Calu3 (cell line): ENCODE results near the gene DDX25. TPM values are rescaled to one million over a fixed set of nuclear protein-coding genes. Genes with fewer than 3 reads are reported as not detected.

Source experiments
- BruUV-seq: library from RNA; stranded (reverse); fragments of 400-500 nt; replicated peaks from 2 replicates; lab custom pipeline; 2021; lab: Mats Ljungman, UMichigan
- CTCF ChIA-PET: fragments of 300-600 bp; sonication (Branson Sonifier 250); formaldehyde crosslinking; loops from one replicate; lab custom pipeline; 2022; ENCODE audit warnings: antibody characterized with exemption; lab: Charles Lee
- DNase-seq: peaks from one replicate; pipeline ENCODE4 v3.0.0; 2022
- H3K27ac Mint-ChIP-seq: one replicate; pipeline ENCODE4 v1.8.0; 2022; ENCODE audit warnings: mixed read lengths; ENCODE audit not compliant: unreplicated experiment
- H3K27me3 Mint-ChIP-seq: one replicate; pipeline ENCODE4 v1.8.0; 2022; ENCODE audit warnings: mixed read lengths; ENCODE audit not compliant: unreplicated experiment
- H3K36me3 Mint-ChIP-seq: one replicate; pipeline ENCODE4 v1.8.0; 2022; ENCODE audit warnings: mild to moderate bottlenecking, moderate library complexity, mixed read lengths; ENCODE audit not compliant: insufficient read depth, unreplicated experiment
- H3K4me1 Mint-ChIP-seq: one replicate; pipeline ENCODE4 v1.8.0; 2022; ENCODE audit warnings: mild to moderate bottlenecking, low read depth, mixed read lengths; ENCODE audit not compliant: unreplicated experiment
- H3K4me3 Mint-ChIP-seq: one replicate; pipeline ENCODE4 v1.8.0; 2022; ENCODE audit warnings: mild to moderate bottlenecking, low read depth, moderate library complexity, mixed read lengths; ENCODE audit not compliant: unreplicated experiment
- H3K9me3 Mint-ChIP-seq: one replicate; pipeline ENCODE4 v1.8.0; 2022; ENCODE audit warnings: low read depth, mixed read lengths; ENCODE audit not compliant: unreplicated experiment
- CTCF ChIP-seq: fragments of 200-600 bp; IDR thresholded peaks from one replicate; pipeline ENCODE4 v1.8.0; 2022; ENCODE audit warnings: antibody characterized with exemption; ENCODE audit not compliant: unreplicated experiment
- intact Hi-C: fragments of 100-400 bp; cut with micrococcal nuclease; formaldehyde crosslinking; loops from one replicate; pipeline ENCODE4 v1.10.0; 2022; ENCODE audit not compliant: unreplicated experiment
- total RNA-seq: library from RNA; stranded (reverse); gene quantifications from 2 replicates; pipeline ENCODE4 v1.2.3, GENCODE V29; 2022

The DDX25 gene
- total RNA-seq, 1 experiment from 2014 or later: not detected

- CTCF ChIA-PET: no interaction called here
- H3K27me3 Mint-ChIP-seq: peaks cover 13% of the 10 kb centered on the region
- no peak for DNase-seq
- intact Hi-C loops: no loop called here
- no peak for TF ChIP-seq CTCF
- H3K4me3 Mint-ChIP-seq: no peak overlapping the region
- H3K9me3 Mint-ChIP-seq: no peaks in the 10 kb centered on the region
- no peaks in the 10 kb centered on the region for H3K36me3 Mint-ChIP-seq
- no peaks in the 10 kb centered on the region for H3K4me1 Mint-ChIP-seq
- no peak overlapping the region for H3K27ac Mint-ChIP-seq
- no TSS peak for BruUV-seq
Observed at GRCh38 chr11:125931116-125931515, 26.8 kb downstream of the DDX25 start.

- no peak overlapping the region for H3K4me3 Mint-ChIP-seq
- no peak overlapping the region for H3K27ac Mint-ChIP-seq
- H3K4me1 Mint-ChIP-seq: no peaks in the 10 kb centered on the region
- CTCF ChIA-PET: no interaction called here
- no TSS peak for BruUV-seq
- H3K27me3 Mint-ChIP-seq: peaks cover 7% of the 10 kb centered on the region
- intact Hi-C loops: no loop called here
- no peak for TF ChIP-seq CTCF
- no peaks in the 10 kb centered on the region for H3K36me3 Mint-ChIP-seq
- no peaks in the 10 kb centered on the region for H3K9me3 Mint-ChIP-seq
- no peak for DNase-seq
Observed at GRCh38 chr11:125931668-125932067, 27.4 kb downstream of the DDX25 start.

- CTCF ChIA-PET: no interaction called here
- H3K9me3 Mint-ChIP-seq: no peaks in the 10 kb centered on the region
Observed at GRCh38 chr11:125932301-125932700, 28.0 kb downstream of the DDX25 start.

GRCh38 chr11:125933030-125933813 is 28.9 kb downstream of the DDX25 start:
- no peaks in the 10 kb centered on the region for H3K4me1 Mint-ChIP-seq
- no peak overlapping the region for H3K4me3 Mint-ChIP-seq
- no peaks in the 10 kb centered on the region for H3K27me3 Mint-ChIP-seq
- intact Hi-C loops: no loop called here
- BruUV-seq: no TSS peak
- DNase-seq: no peak
- CTCF ChIA-PET: no interaction called here
- no peak for TF ChIP-seq CTCF
- H3K36me3 Mint-ChIP-seq: no peaks in the 10 kb centered on the region
- no peaks in the 10 kb centered on the region for H3K9me3 Mint-ChIP-seq
- no peak overlapping the region for H3K27ac Mint-ChIP-seq

More at GRCh38 chr11:125932301-125932700, 28.0 kb downstream of the DDX25 start:
- H3K27ac Mint-ChIP-seq: no peak overlapping the region
- TF ChIP-seq CTCF: no peak
- intact Hi-C loops: no loop called here
- peaks cover under 1% of the 10 kb centered on the region for H3K27me3 Mint-ChIP-seq
- no peak for DNase-seq
- no peak overlapping the region for H3K4me3 Mint-ChIP-seq
- no TSS peak for BruUV-seq
- H3K4me1 Mint-ChIP-seq: no peaks in the 10 kb centered on the region
- no peaks in the 10 kb centered on the region for H3K36me3 Mint-ChIP-seq
